Neural cell (in vitro differentiated cells): ENCODE data around the gene ILK. TPM values are rescaled to one million over a fixed set of nuclear protein-coding genes. Genes with fewer than 3 reads are reported as not detected.

Experiments
- H2AFZ ChIP-seq: fragments of 200-600, 300-800 bp; sonication (generic), shearing (Covaris generic); 2 replicates; pipeline ENCODE4 v1.6.0; 2014; ENCODE audit warnings: low read depth, mild to moderate bottlenecking, antibody characterized with exemption, low read length, moderate library complexity
- H3F3A ChIP-seq: fragments of 200-600 bp; shearing (Covaris generic); 2 replicates; pipeline ENCODE4 v1.6.1; 2016; ENCODE audit warnings: mild to moderate bottlenecking, moderate library complexity, mixed read lengths, antibody characterized with exemption, low read length; ENCODE audit not compliant: insufficient read depth, poor library complexity, severe bottlenecking
- H3K27ac ChIP-seq: fragments of 200-600, 300-800 bp; sonication (generic), shearing (Covaris generic); 2 replicates; pipeline ENCODE4 v1.5.1; 2014; ENCODE audit warnings: mild to moderate bottlenecking, low read length, moderate library complexity
- H3K27me3 ChIP-seq: fragments of 300-800, 200-600 bp; sonication (generic), shearing (Covaris generic); 2 replicates; pipeline ENCODE4 v1.6.0; 2014; ENCODE audit warnings: mild to moderate bottlenecking, low read depth, low read length, moderate library complexity; ENCODE audit not compliant: insufficient read depth
- H3K36me3 ChIP-seq: fragments of 300-800, 200-600 bp; sonication (generic), shearing (Covaris generic); 2 replicates; pipeline ENCODE4 v1.5.1; 2014; ENCODE audit warnings: mild to moderate bottlenecking, antibody characterized with exemption, low read length, moderate library complexity; ENCODE audit not compliant: insufficient read depth
- H3K4me2 ChIP-seq: fragments of 300-800, 200-600 bp; sonication (generic), shearing (Covaris generic); 2 replicates; pipeline ENCODE4 v1.6.0; 2014; ENCODE audit warnings: mild to moderate bottlenecking, low read length
- H3K4me3 ChIP-seq: fragments of 300-800, 200-600 bp; sonication (generic), shearing (Covaris generic); 2 replicates; pipeline ENCODE4 v1.5.1; 2014; ENCODE audit warnings: mild to moderate bottlenecking, low read length, moderate library complexity
- H3K79me2 ChIP-seq: fragments of 200-600 bp; shearing (Covaris generic); replicated peaks from 2 replicates; pipeline ENCODE4 v1.6.0; 2014; ENCODE audit warnings: mild to moderate bottlenecking, low read length, moderate library complexity; ENCODE audit not compliant: insufficient read depth
- H3K9ac ChIP-seq: fragments of 300-800, 200-600 bp; sonication (generic), shearing (Covaris generic); 2 replicates; pipeline ENCODE4 v1.6.1; 2016; ENCODE audit warnings: mild to moderate bottlenecking, low read length, mixed read lengths
- H3K9me2 ChIP-seq: fragments of 200-600 bp; shearing (Covaris generic); 2 replicates; pipeline ENCODE4 v1.6.1; 2016; ENCODE audit warnings: mild to moderate bottlenecking, low read length, mixed read lengths; ENCODE audit not compliant: insufficient read depth
- H3K9me3 ChIP-seq: fragments of 200-600, 300-800 bp; sonication (generic), shearing (Covaris generic); 2 replicates; pipeline ENCODE4 v1.6.1; 2016; ENCODE audit warnings: mild to moderate bottlenecking, mixed run types, low read length, moderate library complexity, mixed read lengths
- H4K20me1 ChIP-seq: fragments of 200-600 bp; shearing (Covaris generic); 2 replicates; pipeline ENCODE4 v1.6.1; 2016; ENCODE audit warnings: mild to moderate bottlenecking, mixed run types; ENCODE audit not compliant: insufficient read depth
- CTCF ChIP-seq: fragments of 450-650 bp; IDR thresholded peaks from 2 replicates; pipeline ENCODE4 v1.5.1; 2014; ENCODE audit warnings: antibody characterized with exemption, mild to moderate bottlenecking, moderate library complexity; ENCODE audit not compliant: poor library complexity, severe bottlenecking
- EP300 ChIP-seq: fragments of 450-650 bp; conservative IDR thresholded peaks from 2 replicates; pipeline ENCODE4 v1.6.1; 2014; ENCODE audit warnings: antibody characterized with exemption, mild to moderate bottlenecking, moderate library complexity; ENCODE audit not compliant: poor library complexity, severe bottlenecking
- EZH2 ChIP-seq: fragments of 200-600, 300-800 bp; shearing (Covaris generic), sonication (generic); IDR thresholded peaks from 2 replicates; pipeline ENCODE4 v1.6.1; 2014; ENCODE audit warnings: antibody characterized with exemption, low read length, borderline replicate concordance, mild to moderate bottlenecking; ENCODE audit not compliant: insufficient read depth, poor library complexity, severe bottlenecking
- MXI1 ChIP-seq: fragments of 450-650 bp; conservative IDR thresholded peaks from 2 replicates; pipeline ENCODE4 v1.6.1; 2014; ENCODE audit warnings: antibody characterized with exemption, mild to moderate bottlenecking; ENCODE audit not compliant: poor library complexity, severe bottlenecking
- POLR2AphosphoS5 ChIP-seq: IDR thresholded peaks from 2 replicates; pipeline ENCODE4 v1.6.1; 2012
- RAD21 ChIP-seq: fragments of 450-650 bp; conservative IDR thresholded peaks from 2 replicates; pipeline ENCODE4 v1.6.1; 2014; ENCODE audit warnings: antibody characterized with exemption, mild to moderate bottlenecking, moderate library complexity
- SMC3 ChIP-seq: fragments of 450-650 bp; conservative IDR thresholded peaks from 2 replicates; pipeline ENCODE4 v1.6.1; 2014; ENCODE audit warnings: antibody characterized with exemption, mild to moderate bottlenecking, moderate library complexity; ENCODE audit not compliant: poor library complexity
- TAF1 ChIP-seq: IDR thresholded peaks from 2 replicates; pipeline ENCODE4 v1.6.1; 2012; ENCODE audit warnings: low read depth
- polyA plus RNA-seq: library from polyadenylated mRNA; depleted of rRNA; stranded (reverse); fragments of >200 nt; gene quantifications from 2 replicates; pipeline ENCODE4 v1.2.3, GENCODE V29; 2014
- TF ChIP-seq, protein P1 (sequence below): IDR thresholded peaks from 2 replicates; pipeline ENCODE4 v1.6.1; 2012; ENCODE audit warnings: borderline replicate concordance

The ILK gene
- polyA plus RNA-seq, 1 donor from 2014 or later: 68.8 TPM

GRCh38 chr11:6608011-6608410, 4.4 kb downstream of the ILK start:
- Histone ChIP-seq H3K36me3 (no peaks in the 10 kb centered on the region), H3K9me2 (no peaks in the 10 kb centered on the region), H3F3A (peaks cover 6% of the 10 kb centered on the region), H3K79me2 (peaks cover 34% of the 10 kb centered on the region), H3K27ac (no peak overlapping the region), H3K9me3 (no peaks in the 10 kb centered on the region), H3K4me2 (no peak overlapping the region), H3K27me3 (no peaks in the 10 kb centered on the region), H3K9ac (no peak overlapping the region), H2AFZ (no peak overlapping the region), H4K20me1 (no peaks in the 10 kb centered on the region), H3K4me3 (no peak overlapping the region)
- no peak for TF ChIP-seq RAD21
- no peak for TF ChIP-seq SMC3
- no peak for TF ChIP-seq TAF1
- no peak for TF ChIP-seq CTCF
- no peak for TF ChIP-seq EZH2
- TF ChIP-seq, protein P1, sequence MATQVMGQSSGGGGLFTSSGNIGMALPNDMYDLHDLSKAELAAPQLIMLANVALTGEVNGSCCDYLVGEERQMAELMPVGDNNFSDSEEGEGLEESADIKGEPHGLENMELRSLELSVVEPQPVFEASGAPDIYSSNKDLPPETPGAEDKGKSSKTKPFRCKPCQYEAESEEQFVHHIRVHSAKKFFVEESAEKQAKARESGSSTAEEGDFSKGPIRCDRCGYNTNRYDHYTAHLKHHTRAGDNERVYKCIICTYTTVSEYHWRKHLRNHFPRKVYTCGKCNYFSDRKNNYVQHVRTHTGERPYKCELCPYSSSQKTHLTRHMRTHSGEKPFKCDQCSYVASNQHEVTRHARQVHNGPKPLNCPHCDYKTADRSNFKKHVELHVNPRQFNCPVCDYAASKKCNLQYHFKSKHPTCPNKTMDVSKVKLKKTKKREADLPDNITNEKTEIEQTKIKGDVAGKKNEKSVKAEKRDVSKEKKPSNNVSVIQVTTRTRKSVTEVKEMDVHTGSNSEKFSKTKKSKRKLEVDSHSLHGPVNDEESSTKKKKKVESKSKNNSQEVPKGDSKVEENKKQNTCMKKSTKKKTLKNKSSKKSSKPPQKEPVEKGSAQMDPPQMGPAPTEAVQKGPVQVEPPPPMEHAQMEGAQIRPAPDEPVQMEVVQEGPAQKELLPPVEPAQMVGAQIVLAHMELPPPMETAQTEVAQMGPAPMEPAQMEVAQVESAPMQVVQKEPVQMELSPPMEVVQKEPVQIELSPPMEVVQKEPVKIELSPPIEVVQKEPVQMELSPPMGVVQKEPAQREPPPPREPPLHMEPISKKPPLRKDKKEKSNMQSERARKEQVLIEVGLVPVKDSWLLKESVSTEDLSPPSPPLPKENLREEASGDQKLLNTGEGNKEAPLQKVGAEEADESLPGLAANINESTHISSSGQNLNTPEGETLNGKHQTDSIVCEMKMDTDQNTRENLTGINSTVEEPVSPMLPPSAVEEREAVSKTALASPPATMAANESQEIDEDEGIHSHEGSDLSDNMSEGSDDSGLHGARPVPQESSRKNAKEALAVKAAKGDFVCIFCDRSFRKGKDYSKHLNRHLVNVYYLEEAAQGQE: no peak
- no peak for TF ChIP-seq MXI1
- TF ChIP-seq POLR2AphosphoS5: no peak
- no peak for TF ChIP-seq EP300

DNA sequence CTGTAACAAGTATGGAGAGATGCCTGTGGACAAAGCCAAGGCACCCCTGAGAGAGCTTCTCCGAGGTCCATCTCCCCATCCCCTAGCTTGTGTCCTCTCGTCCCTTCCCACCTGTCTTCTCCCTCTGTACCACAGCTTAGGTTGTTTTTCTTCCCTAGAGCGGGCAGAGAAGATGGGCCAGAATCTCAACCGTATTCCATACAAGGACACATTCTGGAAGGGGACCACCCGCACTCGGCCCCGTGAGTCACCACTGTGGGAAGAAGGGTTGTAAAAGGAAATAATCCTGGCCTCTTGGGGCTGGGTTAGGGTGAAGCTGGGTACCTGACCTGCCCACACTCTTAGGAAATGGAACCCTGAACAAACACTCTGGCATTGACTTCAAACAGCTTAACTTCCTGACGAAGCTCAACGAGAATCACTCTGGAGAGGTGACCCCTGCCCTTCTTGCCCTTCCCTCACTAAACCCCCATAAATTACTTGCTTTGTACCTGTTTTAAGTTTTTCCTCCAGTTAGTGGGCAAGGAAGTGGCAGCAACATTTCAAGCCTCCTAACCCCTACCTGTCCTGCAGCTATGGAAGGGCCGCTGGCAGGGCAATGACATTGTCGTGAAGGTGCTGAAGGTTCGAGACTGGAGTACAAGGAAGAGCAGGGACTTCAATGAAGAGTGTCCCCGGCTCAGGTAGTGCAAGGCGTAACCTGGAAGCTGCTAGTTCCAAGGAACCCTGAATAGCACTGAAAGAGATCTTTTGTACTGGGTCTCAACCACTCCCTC, 5.3 kb downstream of the ILK start:
- Histone ChIP-seq H3K36me3 (no peaks in the 10 kb centered on the region), H3K79me2 (peaks cover 31% of the 10 kb centered on the region), H3K27me3 (no peaks in the 10 kb centered on the region), H3K9ac (no peak overlapping the region), H2AFZ (no peak overlapping the region), H3K4me2 (no peak overlapping the region), H3K4me3 (no peak overlapping the region), H3K9me2 (no peaks in the 10 kb centered on the region), H3F3A (peaks cover 8% of the 10 kb centered on the region), H3K27ac (no peak overlapping the region), H3K9me3 (no peaks in the 10 kb centered on the region), H4K20me1 (no peaks in the 10 kb centered on the region)
- no peak for TF ChIP-seq MXI1
- TF ChIP-seq TAF1: no peak
- no peak for TF ChIP-seq RAD21
- TF ChIP-seq EZH2: no peak
- no peak for TF ChIP-seq POLR2AphosphoS5
- TF ChIP-seq, protein P1: no peak
